ENCODE data around the gene CENPW.

CENPW gene

GRCh38 chr6:126344181-126344580, 4.3 kb downstream of the CENPW start:
- Mint-ChIP-seq H3K9me3 (no peaks in the 10 kb centered on the region), H3K27me3 (ENCODE audit: low read depth) (no peaks in the 10 kb centered on the region), H3K4me3 (no peak overlapping the region), H3K36me3 (ENCODE audit: low read depth) (no peaks in the 10 kb centered on the region), H3K4me1 (ENCODE audit: low read depth) (peaks cover 19% of the 10 kb centered on the region), H3K27ac (no peak overlapping the region)
- DNase-seq (ENCODE audit: low spot score): no peak

GRCh38 chr6:126351960-126352359, 12.0 kb downstream of the CENPW start:
- peaks cover 5% of the 10 kb centered on the region for H3K9me3 Mint-ChIP-seq
- no peak overlapping the region for H3K4me3 Mint-ChIP-seq
- no peaks in the 10 kb centered on the region for H3K27me3 Mint-ChIP-seq (ENCODE audit: low read depth)
- H3K27ac Mint-ChIP-seq: no peak overlapping the region
- peaks cover 10% of the 10 kb centered on the region for H3K4me1 Mint-ChIP-seq (ENCODE audit: low read depth)
- DNase-seq (ENCODE audit: low spot score): no peak
- peaks cover 3% of the 10 kb centered on the region for H3K36me3 Mint-ChIP-seq (ENCODE audit: low read depth)

DNA sequence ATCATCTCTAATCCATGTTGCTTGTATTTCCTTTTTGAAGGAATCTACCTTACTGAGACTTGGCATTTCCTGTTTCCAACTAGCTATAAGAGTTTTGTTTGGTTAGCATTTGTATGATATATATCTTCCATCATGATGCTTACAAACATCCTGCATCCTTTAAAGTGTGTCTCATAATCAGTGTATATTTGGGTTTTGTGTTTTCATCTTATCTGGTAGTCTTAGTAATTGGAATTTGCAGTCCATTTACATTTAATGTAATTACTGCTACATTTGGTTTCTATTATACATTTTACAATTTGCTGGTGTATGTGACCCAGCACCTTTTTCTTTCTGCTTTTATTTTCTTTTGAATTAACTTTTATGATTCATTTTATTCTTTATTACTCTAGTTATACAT, 12.6 kb downstream of the CENPW start:
- H3K4me3 Mint-ChIP-seq: no peak overlapping the region
- no peak overlapping the region for H3K27ac Mint-ChIP-seq
- DNase-seq (ENCODE audit: low spot score): no peak
- H3K36me3 Mint-ChIP-seq (ENCODE audit: low read depth): peaks cover 3% of the 10 kb centered on the region
- H3K27me3 Mint-ChIP-seq (ENCODE audit: low read depth): no peaks in the 10 kb centered on the region
- H3K4me1 Mint-ChIP-seq (ENCODE audit: low read depth): peaks cover 10% of the 10 kb centered on the region
- H3K9me3 Mint-ChIP-seq: peaks cover 5% of the 10 kb centered on the region

DNA sequence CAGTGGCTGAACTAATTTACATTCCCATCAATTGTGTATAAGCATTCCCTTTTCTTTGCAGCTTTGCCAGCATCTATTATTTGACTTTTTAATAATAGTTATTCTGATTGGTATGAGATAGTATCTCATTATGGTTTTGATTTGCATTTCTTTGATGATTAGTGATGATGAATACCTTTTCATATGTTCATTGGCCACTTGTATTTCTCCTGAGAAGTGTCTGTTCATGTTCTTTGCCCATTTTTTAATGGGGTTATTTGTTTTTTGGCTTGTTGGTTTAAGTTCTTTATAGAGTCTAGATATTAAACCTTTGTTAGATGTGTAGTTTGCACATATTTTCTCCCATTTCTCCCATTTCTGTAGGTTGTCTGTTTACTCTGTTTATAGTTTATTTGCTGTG, 16.6 kb downstream of the CENPW start:
- Mint-ChIP-seq H3K9me3 (peaks cover 10% of the 10 kb centered on the region), H3K27me3 (ENCODE audit: low read depth) (no peaks in the 10 kb centered on the region), H3K4me3 (no peak overlapping the region), H3K4me1 (ENCODE audit: low read depth) (peaks cover 10% of the 10 kb centered on the region), H3K36me3 (ENCODE audit: low read depth) (peaks cover 11% of the 10 kb centered on the region), H3K27ac (no peak overlapping the region)
- DNase-seq (ENCODE audit: low spot score): no peak

DNA sequence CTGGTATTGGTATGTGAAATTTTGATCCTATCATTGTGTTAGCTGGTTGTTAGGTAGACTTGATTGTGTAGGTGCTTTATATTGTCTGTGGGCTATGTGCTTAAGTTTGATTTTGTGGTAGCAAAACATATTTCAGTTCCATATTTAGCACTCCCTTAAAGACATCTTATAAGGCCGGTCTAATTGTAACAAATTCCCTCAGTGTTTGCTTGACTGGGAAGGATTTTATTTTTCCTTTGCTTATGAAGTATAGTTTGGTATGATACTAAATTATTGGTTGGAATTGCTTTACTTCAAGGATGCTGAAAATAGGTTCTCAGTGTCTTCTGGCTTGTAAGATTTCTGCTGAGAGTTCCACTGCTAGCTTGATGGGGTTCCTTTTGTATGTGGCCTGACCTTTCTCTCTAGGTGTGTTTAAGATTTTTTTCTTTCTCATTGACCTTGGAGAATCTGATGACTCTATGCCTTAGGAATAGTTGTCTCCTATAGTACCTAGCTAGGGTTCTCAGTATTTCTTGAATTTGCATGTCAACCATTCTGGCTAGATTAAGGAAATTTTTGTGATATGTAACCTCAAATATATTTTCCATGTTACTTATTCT, 20.1 kb downstream of the CENPW start:
- Mint-ChIP-seq H3K27ac (no peak overlapping the region), H3K9me3 (peaks cover 10% of the 10 kb centered on the region), H3K36me3 (ENCODE audit: low read depth) (peaks cover 11% of the 10 kb centered on the region), H3K4me1 (ENCODE audit: low read depth) (no peaks in the 10 kb centered on the region), H3K27me3 (ENCODE audit: low read depth) (no peaks in the 10 kb centered on the region), H3K4me3 (no peak overlapping the region)
- no peak for DNase-seq (ENCODE audit: low spot score)

- no peaks in the 10 kb centered on the region for H3K4me1 Mint-ChIP-seq (ENCODE audit: low read depth)
- peaks cover 10% of the 10 kb centered on the region for H3K36me3 Mint-ChIP-seq (ENCODE audit: low read depth)
These were observed 22.0 kb downstream of the CENPW start for GRCh38 chr6:126361832-126362440.

DNA sequence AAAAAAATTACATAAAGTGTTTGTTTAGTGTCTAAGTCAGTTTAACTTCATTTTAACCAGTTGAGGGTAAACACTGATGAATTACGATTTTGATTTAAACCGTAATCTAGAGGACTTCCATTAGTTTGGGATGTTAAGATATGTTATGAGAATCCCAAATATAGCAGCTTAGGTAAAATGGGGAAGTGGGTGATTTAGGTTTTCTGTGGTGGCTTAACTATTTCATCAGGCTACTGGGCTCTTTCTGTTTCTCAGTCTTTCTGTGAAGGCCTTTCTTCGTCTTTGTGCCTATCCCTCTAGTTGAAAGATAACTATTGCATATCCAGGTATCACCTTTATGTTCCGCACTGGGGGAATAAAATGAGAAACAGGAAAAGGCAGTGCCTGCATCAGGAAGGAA, 27.9 kb downstream of the CENPW start:
- no peak overlapping the region for H3K4me3 Mint-ChIP-seq
- H3K4me1 Mint-ChIP-seq (ENCODE audit: low read depth): no peaks in the 10 kb centered on the region
- no peaks in the 10 kb centered on the region for H3K27me3 Mint-ChIP-seq (ENCODE audit: low read depth)
- H3K9me3 Mint-ChIP-seq: no peaks in the 10 kb centered on the region
- DNase-seq (ENCODE audit: low spot score): no peak
- H3K27ac Mint-ChIP-seq: no peak overlapping the region
- no peaks in the 10 kb centered on the region for H3K36me3 Mint-ChIP-seq (ENCODE audit: low read depth)

More at GRCh38 chr6:126361832-126362440, 22.0 kb downstream of the CENPW start:
- H3K9me3 Mint-ChIP-seq: peaks cover 6% of the 10 kb centered on the region
- H3K27me3 Mint-ChIP-seq (ENCODE audit: low read depth): no peaks in the 10 kb centered on the region
- DNase-seq (ENCODE audit: low spot score): no peak
- no peak overlapping the region for H3K4me3 Mint-ChIP-seq
- no peak overlapping the region for H3K27ac Mint-ChIP-seq

GRCh38 chr6:126372626-126373025, 32.7 kb downstream of the CENPW start:
- Mint-ChIP-seq H3K9me3 (no peaks in the 10 kb centered on the region), H3K36me3 (ENCODE audit: low read depth) (no peaks in the 10 kb centered on the region), H3K27ac (no peak overlapping the region), H3K4me3 (no peak overlapping the region), H3K27me3 (ENCODE audit: low read depth) (no peaks in the 10 kb centered on the region), H3K4me1 (ENCODE audit: low read depth) (no peaks in the 10 kb centered on the region)
- no peak for DNase-seq (ENCODE audit: low spot score)

- no peaks in the 10 kb centered on the region for H3K9me3 Mint-ChIP-seq
- DNase-seq (ENCODE audit: low spot score): no peak
- H3K4me3 Mint-ChIP-seq: no peak overlapping the region
- no peaks in the 10 kb centered on the region for H3K4me1 Mint-ChIP-seq (ENCODE audit: low read depth)
- H3K27me3 Mint-ChIP-seq (ENCODE audit: low read depth): no peaks in the 10 kb centered on the region
- H3K27ac Mint-ChIP-seq: no peak overlapping the region
- H3K36me3 Mint-ChIP-seq (ENCODE audit: low read depth): no peaks in the 10 kb centered on the region
These were observed 33.4 kb downstream of the CENPW start for GRCh38 chr6:126373344-126373743.

- DNase-seq (ENCODE audit: low spot score): no peak
- Mint-ChIP-seq H3K4me1 (ENCODE audit: low read depth) (no peaks in the 10 kb centered on the region), H3K4me3 (no peak overlapping the region), H3K36me3 (ENCODE audit: low read depth) (no peaks in the 10 kb centered on the region), H3K27ac (no peak overlapping the region), H3K27me3 (ENCODE audit: low read depth) (no peaks in the 10 kb centered on the region), H3K9me3 (no peaks in the 10 kb centered on the region)
These were observed 34.5 kb downstream of the CENPW start for GRCh38 chr6:126374372-126374771.

DNA sequence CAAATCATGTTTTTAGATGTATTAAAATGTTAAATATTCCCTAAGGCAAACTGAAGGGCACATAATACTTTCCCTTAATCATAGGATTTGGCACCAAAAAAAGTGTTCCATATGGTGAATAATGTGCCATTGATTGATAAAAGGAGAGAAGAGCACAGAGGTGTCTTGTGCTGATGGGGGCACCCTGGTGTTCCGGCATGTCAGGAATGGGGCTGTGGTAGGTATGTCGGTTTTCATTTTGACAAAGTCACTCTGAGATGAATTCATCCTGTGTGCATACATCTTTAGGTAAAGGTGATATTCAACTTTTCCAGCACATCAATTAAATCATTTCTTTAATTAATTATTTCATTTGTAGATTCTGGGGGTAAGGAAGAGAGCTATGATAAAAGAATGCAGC, 36.8 kb downstream of the CENPW start:
- Mint-ChIP-seq H3K27me3 (ENCODE audit: low read depth) (no peaks in the 10 kb centered on the region), H3K9me3 (no peaks in the 10 kb centered on the region), H3K27ac (no peak overlapping the region), H3K36me3 (ENCODE audit: low read depth) (no peaks in the 10 kb centered on the region), H3K4me1 (ENCODE audit: low read depth) (no peaks in the 10 kb centered on the region), H3K4me3 (no peak overlapping the region)
- DNase-seq (ENCODE audit: low spot score): no peak

DNA sequence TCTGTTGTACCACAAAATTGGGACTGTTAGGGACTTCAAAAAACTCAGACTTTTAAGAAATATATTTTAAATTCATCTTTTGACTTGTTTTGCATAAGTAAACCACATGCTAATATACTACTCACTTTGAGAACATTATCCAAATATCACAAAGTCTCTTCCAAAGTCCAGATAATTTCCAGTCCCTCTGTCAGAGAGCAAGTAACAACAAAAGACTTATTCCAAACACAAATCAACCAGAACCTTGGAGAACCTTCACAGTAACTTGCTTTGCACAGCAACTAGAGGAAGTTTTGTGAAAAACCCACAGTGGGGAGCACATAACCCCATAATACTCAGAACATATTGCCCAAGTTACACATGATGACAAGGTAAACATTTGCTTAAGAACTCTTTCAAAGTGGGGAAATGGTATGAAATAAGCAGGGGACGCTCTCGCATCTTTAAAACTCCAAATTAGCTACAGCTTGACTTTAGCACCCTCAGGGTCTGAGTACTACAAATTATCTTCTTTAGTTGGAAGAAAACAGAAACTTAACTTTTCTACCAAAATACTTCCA, 37.8 kb downstream of the CENPW start:
- DNase-seq (ENCODE audit: low spot score): no peak
- Mint-ChIP-seq H3K27ac (no peak overlapping the region), H3K4me1 (ENCODE audit: low read depth) (no peaks in the 10 kb centered on the region), H3K4me3 (no peak overlapping the region), H3K36me3 (ENCODE audit: low read depth) (no peaks in the 10 kb centered on the region), H3K27me3 (ENCODE audit: low read depth) (no peaks in the 10 kb centered on the region), H3K9me3 (peaks cover under 1% of the 10 kb centered on the region)

DNA sequence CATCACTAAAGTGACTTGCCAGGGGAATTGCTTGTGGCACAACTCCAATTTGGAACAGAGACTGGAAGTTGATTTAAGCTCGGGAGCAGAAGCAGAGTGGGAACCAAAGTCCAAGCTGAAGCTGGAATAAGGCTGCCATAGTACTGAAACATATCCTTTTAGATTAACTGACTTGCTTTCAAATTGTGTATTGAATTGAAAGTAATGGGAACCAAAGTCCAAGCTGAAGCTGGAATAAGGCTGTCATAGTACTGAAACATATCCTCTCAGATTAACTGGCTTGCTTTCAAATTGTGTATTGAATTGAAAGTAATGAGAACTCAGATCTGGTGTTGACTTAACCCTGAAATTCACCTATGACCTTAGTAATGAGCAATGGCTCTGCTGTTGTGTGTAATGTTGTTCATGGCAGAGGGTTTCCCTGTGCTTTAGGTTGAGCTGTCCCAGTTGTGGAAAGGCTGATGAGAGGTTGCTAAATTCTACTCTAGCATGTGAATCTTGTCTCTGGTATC, 40.2 kb downstream of the CENPW start:
- peaks cover 15% of the 10 kb centered on the region for H3K9me3 Mint-ChIP-seq
- no peak overlapping the region for H3K27ac Mint-ChIP-seq
- no peak for DNase-seq (ENCODE audit: low spot score)
- H3K36me3 Mint-ChIP-seq (ENCODE audit: low read depth): no peaks in the 10 kb centered on the region
- H3K4me1 Mint-ChIP-seq (ENCODE audit: low read depth): no peaks in the 10 kb centered on the region
- H3K27me3 Mint-ChIP-seq (ENCODE audit: low read depth): no peaks in the 10 kb centered on the region
- no peak overlapping the region for H3K4me3 Mint-ChIP-seq

- Mint-ChIP-seq H3K27me3 (ENCODE audit: low read depth) (no peaks in the 10 kb centered on the region), H3K4me1 (ENCODE audit: low read depth) (no peaks in the 10 kb centered on the region), H3K27ac (no peak overlapping the region), H3K4me3 (no peak overlapping the region), H3K36me3 (ENCODE audit: low read depth) (no peaks in the 10 kb centered on the region), H3K9me3 (peaks cover 15% of the 10 kb centered on the region)
- no peak for DNase-seq (ENCODE audit: low spot score)
These were observed 41.6 kb downstream of the CENPW start for GRCh38 chr6:126381498-126381897.

Data from T-helper 2 cell treated with Interferon-gamma antibody and Interleukin-4, amounts not matched to agents 5 μg/mL and 100 μg/mL, for 36 hours (primary cell).